Osteocyte (in vitro differentiated cells): ENCODE data around the gene TAOK2. TPM values are rescaled to one million over a fixed set of nuclear protein-coding genes. Genes with fewer than 3 reads are reported as not detected.
A peak's percentile ranks its signal among the peaks of the same experiment; 100 is the strongest.

ENCODE experiments used
- DNase-seq: peaks from one replicate; pipeline ENCODE4 v3.0.0; 2021; ENCODE audit warnings: mixed read lengths; ENCODE audit not compliant: unreplicated experiment; ENCODE audit errors: extremely low spot score
- H3K27ac Mint-ChIP-seq: one replicate; pipeline ENCODE4 v1.8.0; 2021; ENCODE audit warnings: mild to moderate bottlenecking, mixed read lengths; ENCODE audit not compliant: unreplicated experiment
- H3K27me3 Mint-ChIP-seq: one replicate; pipeline ENCODE4 v1.8.0; 2021; ENCODE audit warnings: mixed read lengths; ENCODE audit not compliant: unreplicated experiment
- H3K36me3 Mint-ChIP-seq: one replicate; pipeline ENCODE4 v1.8.0; 2021; ENCODE audit warnings: mixed read lengths; ENCODE audit not compliant: unreplicated experiment
- H3K4me1 Mint-ChIP-seq: one replicate; pipeline ENCODE4 v1.8.0; 2021; ENCODE audit warnings: mixed read lengths; ENCODE audit not compliant: unreplicated experiment
- H3K4me3 Mint-ChIP-seq: one replicate; pipeline ENCODE4 v1.8.0; 2021; ENCODE audit warnings: mild to moderate bottlenecking, moderate library complexity, mixed read lengths; ENCODE audit not compliant: unreplicated experiment
- H3K9me3 Mint-ChIP-seq: one replicate; pipeline ENCODE4 v1.8.0; 2021; ENCODE audit warnings: mixed read lengths; ENCODE audit not compliant: unreplicated experiment
- long read RNA-seq: library from polyadenylated mRNA; unstranded; transcript quantifications from one replicate; pipeline ENCODE4 v2.0.0, GENCODE V29; 2021
- total RNA-seq: library from RNA; stranded (reverse); gene quantifications from 2 replicates; pipeline ENCODE4 v1.2.1, GENCODE V29; 2021
- TF ChIP-seq, protein P1 (sequence below): fragments of 200-600 bp; sonication (generic); IDR thresholded peaks from 2 replicates; pipeline ENCODE4 v1.5.0; 2021; ENCODE audit warnings: antibody characterized with exemption, mild to moderate bottlenecking, moderate library complexity

The TAOK2 gene
- total RNA-seq: 44.4 and 48.8 TPM in 2 replicates
- long read RNA-seq, partial matches to known transcripts: 0 of 1 reads
- long read RNA-seq, other reads (novel, unspliced or antisense): 1 of 1 reads

DNA sequence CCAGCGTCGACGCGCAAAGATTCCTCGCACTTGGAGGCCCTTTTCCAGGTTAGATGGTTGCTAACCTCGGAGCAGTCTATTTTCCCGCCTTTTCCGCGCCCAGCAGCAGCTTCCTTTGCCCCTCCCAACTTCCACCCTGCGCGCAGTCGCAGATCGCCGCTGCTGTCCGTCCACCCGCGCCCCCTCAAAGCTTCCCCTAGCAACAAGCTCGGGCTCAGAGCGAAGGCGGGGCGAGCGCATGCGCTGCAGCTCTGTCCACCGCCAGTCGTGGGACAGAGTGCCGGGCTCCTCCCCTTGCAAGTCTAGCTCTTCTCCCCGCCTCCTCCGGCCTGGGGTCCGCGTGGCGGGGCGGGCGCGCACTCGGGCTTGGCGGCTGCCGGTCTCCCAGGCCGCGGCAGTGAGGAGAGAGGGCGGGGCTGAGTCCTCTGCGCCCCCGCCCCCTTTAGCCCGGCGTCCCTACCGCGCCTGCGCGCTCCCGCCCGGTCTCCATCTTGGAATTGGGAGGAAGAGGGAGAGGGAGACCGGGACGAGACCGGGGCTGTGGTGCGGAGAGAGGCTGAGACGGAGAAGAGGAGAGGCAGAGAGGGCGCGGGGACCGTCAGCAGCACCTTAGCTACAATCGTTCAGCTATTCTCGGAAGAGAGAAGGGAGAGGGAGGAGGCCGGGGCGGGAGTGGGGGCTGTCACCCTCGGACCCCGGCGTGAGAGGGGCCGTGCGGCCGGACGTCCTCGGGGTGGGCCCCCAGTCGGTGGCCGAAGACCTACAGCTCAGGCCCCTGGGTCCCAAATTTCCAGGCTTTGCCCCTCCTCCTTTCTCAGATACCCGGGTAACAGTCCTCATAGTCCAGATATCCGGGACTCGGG is at the start of gene TAOK2:
Gene TAOK2, plus strand, starts transcription at position 485 of the 863 bp plus-strand sequence. CDS start 3,905 bp downstream, outside the sequence.
- H3K9me3 Mint-ChIP-seq: no peaks in the 10 kb centered on the region
- peaks cover 15% of the 10 kb centered on the region for H3K36me3 Mint-ChIP-seq
- H3K4me3 Mint-ChIP-seq: peak within 1 kb of the TSS; percentile 98
- H3K27me3 Mint-ChIP-seq: no peaks in the 10 kb centered on the region
- H3K27ac Mint-ChIP-seq: peak within 1 kb of the TSS; percentile 94
- TF ChIP-seq, protein P1, sequence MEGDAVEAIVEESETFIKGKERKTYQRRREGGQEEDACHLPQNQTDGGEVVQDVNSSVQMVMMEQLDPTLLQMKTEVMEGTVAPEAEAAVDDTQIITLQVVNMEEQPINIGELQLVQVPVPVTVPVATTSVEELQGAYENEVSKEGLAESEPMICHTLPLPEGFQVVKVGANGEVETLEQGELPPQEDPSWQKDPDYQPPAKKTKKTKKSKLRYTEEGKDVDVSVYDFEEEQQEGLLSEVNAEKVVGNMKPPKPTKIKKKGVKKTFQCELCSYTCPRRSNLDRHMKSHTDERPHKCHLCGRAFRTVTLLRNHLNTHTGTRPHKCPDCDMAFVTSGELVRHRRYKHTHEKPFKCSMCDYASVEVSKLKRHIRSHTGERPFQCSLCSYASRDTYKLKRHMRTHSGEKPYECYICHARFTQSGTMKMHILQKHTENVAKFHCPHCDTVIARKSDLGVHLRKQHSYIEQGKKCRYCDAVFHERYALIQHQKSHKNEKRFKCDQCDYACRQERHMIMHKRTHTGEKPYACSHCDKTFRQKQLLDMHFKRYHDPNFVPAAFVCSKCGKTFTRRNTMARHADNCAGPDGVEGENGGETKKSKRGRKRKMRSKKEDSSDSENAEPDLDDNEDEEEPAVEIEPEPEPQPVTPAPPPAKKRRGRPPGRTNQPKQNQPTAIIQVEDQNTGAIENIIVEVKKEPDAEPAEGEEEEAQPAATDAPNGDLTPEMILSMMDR: no peak
- DNase-seq: peak; percentile 100
- H3K4me1 Mint-ChIP-seq: peaks cover 30% of the 10 kb centered on the region

DNA sequence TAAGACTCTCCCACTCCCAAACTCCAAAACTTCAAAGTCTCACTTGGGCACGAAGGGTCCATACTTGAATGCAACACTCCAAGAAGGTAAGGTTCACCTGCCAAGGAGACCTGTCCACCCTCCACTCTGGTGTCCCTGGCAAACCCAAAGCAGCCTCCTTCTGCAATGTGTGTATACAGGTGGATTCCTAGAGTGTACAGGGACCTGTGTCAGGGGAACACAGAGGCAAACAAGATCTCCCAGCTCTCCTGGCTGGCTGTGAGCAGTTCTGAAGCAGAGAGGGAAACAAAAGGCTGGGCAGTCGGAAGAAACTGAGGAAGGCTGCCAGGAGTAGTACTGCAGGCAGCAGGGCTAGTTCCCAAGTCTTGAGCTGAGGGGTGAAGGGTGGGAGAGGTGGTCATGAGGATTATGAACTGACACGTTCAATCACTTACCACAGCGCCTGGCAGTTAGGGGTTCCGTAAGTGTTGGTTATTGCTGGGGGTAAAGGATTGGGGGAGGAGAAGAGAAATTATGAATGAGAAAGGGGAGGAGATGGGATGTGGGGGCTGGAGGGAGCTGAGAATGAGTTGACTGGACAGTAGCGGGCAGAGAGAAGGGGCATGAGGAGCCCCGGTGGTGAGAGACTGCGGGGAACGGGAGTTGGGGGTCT is 48.4 kb upstream of the TAOK2 start:
- H3K4me3 Mint-ChIP-seq: peak overlapping the region; percentile 87
- H3K9me3 Mint-ChIP-seq: no peaks in the 10 kb centered on the region
- no peaks in the 10 kb centered on the region for H3K27me3 Mint-ChIP-seq
- peaks cover 35% of the 10 kb centered on the region for H3K4me1 Mint-ChIP-seq
- H3K27ac Mint-ChIP-seq: peak overlapping the region; percentile 68
- no peak for DNase-seq
- peaks cover 13% of the 10 kb centered on the region for H3K36me3 Mint-ChIP-seq
- TF ChIP-seq, protein P1: no peak

DNA sequence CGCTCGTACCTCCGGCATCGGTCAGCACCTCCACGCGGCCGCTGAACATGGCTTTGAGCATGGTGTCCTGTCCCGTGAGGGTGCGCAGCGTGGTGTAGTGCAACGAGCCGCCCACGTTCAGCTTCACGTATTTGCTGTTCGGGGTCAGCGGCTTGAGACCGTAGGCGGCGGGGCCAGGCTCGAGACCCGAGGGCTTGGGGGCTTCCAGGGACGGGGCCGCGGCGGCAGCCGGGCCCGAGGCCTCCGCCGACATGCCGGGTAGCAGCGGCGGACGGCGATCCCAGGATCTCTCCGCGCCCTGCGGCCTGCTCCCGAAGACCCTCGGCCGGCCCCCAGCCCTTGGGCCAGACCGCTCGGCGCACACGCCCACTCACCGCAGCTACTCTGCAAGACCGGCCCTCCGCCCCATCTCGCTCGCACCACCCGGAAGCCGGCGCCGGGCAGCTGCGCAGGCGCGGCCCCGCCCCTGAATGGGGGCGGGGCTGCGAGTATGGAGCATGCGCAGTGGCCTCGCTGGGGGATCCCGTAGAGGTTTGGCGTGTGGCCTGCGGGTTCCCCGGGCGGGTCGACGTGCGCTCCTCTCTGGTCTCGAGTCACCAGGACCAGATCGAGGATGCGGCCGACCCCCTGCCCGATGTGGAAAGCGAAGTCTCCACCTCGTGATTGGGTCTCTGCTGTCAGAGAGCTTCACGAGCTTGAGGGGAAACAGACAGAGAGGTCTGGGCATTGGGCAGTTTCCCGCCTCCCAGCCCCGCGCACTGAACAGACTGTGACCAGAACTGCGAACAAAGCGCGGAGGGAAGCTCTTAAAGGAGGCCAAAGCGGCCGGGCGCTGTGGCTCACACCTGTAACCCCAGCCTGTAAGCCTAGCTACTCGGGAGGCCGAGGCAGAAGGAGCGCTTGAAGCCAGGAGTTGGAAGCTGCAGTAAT is 47.6 kb upstream of the TAOK2 start, which contains the start of gene KCTD13:
Gene KCTD13, minus strand, starts transcription at position 446 of the 930 bp plus-strand sequence. Its CDS starts 193 bp downstream, at position 253.
- Mint-ChIP-seq H3K4me1 (peaks cover 33% of the 10 kb centered on the region), H3K4me3 (peak within 1 kb of the TSS; percentile 91), H3K27me3 (no peaks in the 10 kb centered on the region), H3K9me3 (no peaks in the 10 kb centered on the region), H3K36me3 (peaks cover 7% of the 10 kb centered on the region), H3K27ac (peak within 1 kb of the TSS; percentile 97)
- DNase-seq: peak; percentile 97
- TF ChIP-seq, protein P1: no peak

DNA sequence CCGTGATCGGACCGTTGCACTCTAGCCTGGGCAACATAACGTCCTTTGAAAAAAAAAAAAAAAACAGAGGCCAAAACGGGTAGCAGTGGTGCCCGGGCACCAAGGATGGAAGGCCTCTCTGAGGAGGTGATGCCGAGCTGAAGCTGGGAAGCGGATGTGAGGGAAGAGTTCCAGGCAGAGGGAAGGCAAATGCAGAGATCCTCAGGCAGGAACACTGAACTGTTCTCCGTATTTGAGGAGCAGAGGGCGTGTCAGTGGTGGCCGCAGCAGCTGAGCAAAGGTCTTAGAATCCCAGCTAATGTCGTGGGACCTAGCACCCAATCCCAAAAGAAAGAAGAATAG is 47.0 kb upstream of the TAOK2 start:
- Mint-ChIP-seq H3K4me1 (peaks cover 33% of the 10 kb centered on the region), H3K9me3 (no peaks in the 10 kb centered on the region), H3K36me3 (peaks cover 6% of the 10 kb centered on the region), H3K27ac (peak overlapping the region; percentile 97), H3K27me3 (no peaks in the 10 kb centered on the region), H3K4me3 (peak overlapping the region; percentile 91)
- TF ChIP-seq, protein P1: no peak
- DNase-seq: no peak
